HepG2 (cell line): ENCODE results near the gene TAS2R19. TPM values are rescaled to one million over a fixed set of nuclear protein-coding genes. Genes with fewer than 3 reads are reported as not detected.

ENCODE experiments used
- ATAC-seq: fragments of 200-7000 bp; cut with Tn5 transposase; 3 replicates; pipeline ENCODE4 v1.9.1; 2020; ENCODE audit warnings: mild to moderate bottlenecking, moderate library complexity
- BruUV-seq: library from RNA; stranded (reverse); fragments of 400-500 nt; replicated peaks from 2 replicates; lab custom pipeline; 2021; lab: Mats Ljungman, UMichigan
- CTCF ChIA-PET: fragments of 300-600 bp; formaldehyde crosslinking; extraction: SDS; loops from one replicate; lab custom pipeline; 2021; ENCODE audit warnings: low total read pairs, inconsistent platforms, low intra/inter-chr PET ratio; lab: Yijun Ruan, JAX
- POLR2A ChIA-PET: fragments of 350-600 bp; sonication (Branson Sonifier 250); formaldehyde crosslinking; loops from one replicate; lab custom pipeline; 2020; ENCODE audit warnings: antibody characterized with exemption, inconsistent platforms; lab: Yijun Ruan, JAX
- DNase-seq: peaks from one replicate; pipeline ENCODE4 v3.0.0-alpha.2; 2015; ENCODE audit warnings: low spot score
- FAIRE-seq: peaks from 3 replicates; lab custom pipeline; 2011; peaks lifted over from hg19 to GRCh38; lab: Jason Lieb, UNC
- H2AFZ ChIP-seq: one replicate; pipeline ENCODE4 v1.6.1; 2011; ENCODE audit warnings: low read length, inconsistent platforms
- H3K27ac ChIP-seq: fragments of 300-600 bp; 3 replicates; pipeline ENCODE4 v1.8.0; 2011; ENCODE audit warnings: mixed run types, mild to moderate bottlenecking, mixed read lengths, low read length, inconsistent platforms; ENCODE audit not compliant: insufficient read depth; ENCODE audit errors: extremely low read length
- H3K27me3 ChIP-seq, 2 experiments: fragments of 200-600 bp in 1 of 2; 2 replicates in 1 of 2; 3 replicates in 1 of 2; pipeline versions ENCODE4 v1.6.0 to v1.8.0; 2011; ENCODE audit warnings: low read length in 2 of 2, mild to moderate bottlenecking in 2 of 2, moderate library complexity in 2 of 2, inconsistent platforms in 1 of 2; ENCODE audit not compliant: insufficient read depth in 2 of 2, control insufficient read depth in 1 of 2
- H3K36me3 ChIP-seq, 2 experiments: fragments of 200-600 bp in 1 of 2; replicated peaks in 1 of 2; 2 replicates in 1 of 2; 3 replicates in 1 of 2; pipeline versions ENCODE4 v1.5.1 to v1.8.0; 2011; ENCODE audit warnings: low read length in 2 of 2, inconsistent platforms in 1 of 2; ENCODE audit not compliant: insufficient read depth in 2 of 2, control insufficient read depth in 1 of 2
- H3K4me1 ChIP-seq: 2 replicates; pipeline ENCODE4 v1.5.1; 2012; ENCODE audit warnings: low read length, inconsistent platforms; ENCODE audit not compliant: insufficient read depth
- H3K4me2 ChIP-seq: 2 replicates; pipeline ENCODE4 v1.6.0; 2011; ENCODE audit warnings: low read depth, low read length, inconsistent platforms
- H3K4me3 ChIP-seq, 3 experiments: fragments of 200-600 bp in 1 of 3; sonication (generic), shearing (Covaris generic) in 1 of 3; replicated peaks in 1 of 3; 2 replicates each; pipeline ENCODE4 v1.5.1; 2011 to 2016; ENCODE audit warnings: low read length in 3 of 3, inconsistent platforms in 2 of 3, low read depth in 2 of 3, mild to moderate bottlenecking in 2 of 3, control low read depth in 1 of 3, mixed read lengths in 1 of 3; ENCODE audit not compliant: insufficient read depth in 1 of 3
- H3K79me2 ChIP-seq: one replicate; pipeline ENCODE4 v1.6.1; 2011; ENCODE audit warnings: low read length, inconsistent platforms; ENCODE audit not compliant: insufficient read depth
- H3K9ac ChIP-seq: 2 replicates; pipeline ENCODE4 v1.6.0; 2011; ENCODE audit warnings: mild to moderate bottlenecking, low read depth, low read length, inconsistent platforms; ENCODE audit not compliant: insufficient read depth
- H3K9me3 ChIP-seq: 2 replicates; pipeline ENCODE4 v1.5.1; 2012; ENCODE audit warnings: mild to moderate bottlenecking, low read length
- H4K20me1 ChIP-seq: 2 replicates; pipeline ENCODE4 v1.6.0; 2011; ENCODE audit warnings: inconsistent platforms, mild to moderate bottlenecking, low read length, moderate library complexity; ENCODE audit not compliant: insufficient read depth
- NFRKB ChIP-seq: fragments of 450-650 bp; IDR thresholded peaks from 2 replicates; pipeline ENCODE4 v1.6.1; 2017
- PAWR ChIP-seq: sonication (generic); formaldehyde crosslinking; IDR thresholded peaks from 2 replicates; pipeline ENCODE4 v1.4.0; 2020; ENCODE audit warnings: missing genetic modification reagents, mild to moderate bottlenecking, borderline replicate concordance
- PAX8 ChIP-seq: sonication (generic); formaldehyde crosslinking; IDR thresholded peaks from 2 replicates; pipeline ENCODE4 v1.8.0; 2022; ENCODE audit warnings: mild to moderate bottlenecking, missing genetic modification reagents, borderline replicate concordance
- PCBP1 ChIP-seq: fragments of 200-400 bp; formaldehyde crosslinking; IDR thresholded peaks from 2 replicates; pipeline ENCODE4 v1.6.1; 2017; ENCODE audit warnings: mild to moderate bottlenecking, low read depth, low read length, borderline replicate concordance
- PTBP1 ChIP-seq: fragments of 200-400 bp; formaldehyde crosslinking; IDR thresholded peaks from 2 replicates; pipeline ENCODE4 v1.6.1; 2018; ENCODE audit warnings: low read length, low read depth; ENCODE audit not compliant: poor library complexity, severe bottlenecking
- SSRP1 ChIP-seq: IDR thresholded peaks from 2 replicates; pipeline ENCODE4 v1.6.1; 2016; ENCODE audit warnings: control low read depth
- ZBTB1 ChIP-seq: sonication (generic); formaldehyde crosslinking; IDR thresholded peaks from 2 replicates; pipeline ENCODE4 v1.4.0; 2020; ENCODE audit warnings: missing genetic modification reagents, borderline replicate concordance
- ZFP41 ChIP-seq: sonication (generic); formaldehyde crosslinking; IDR thresholded peaks from 2 replicates; pipeline ENCODE4 v1.4.0; 2020; ENCODE audit warnings: mild to moderate bottlenecking, missing genetic modification reagents, borderline replicate concordance
- ZNF513 ChIP-seq: sonication (generic); formaldehyde crosslinking; conservative IDR thresholded peaks from 2 replicates; pipeline ENCODE4 v1.5.0; 2020; ENCODE audit warnings: missing genetic modification reagents
- ZNF777 ChIP-seq: sonication (generic); formaldehyde crosslinking; IDR thresholded peaks from 2 replicates; pipeline ENCODE4 v1.4.0; 2020; ENCODE audit warnings: missing genetic modification reagents
- WGBS: methylation state at CpG from one replicate; pipeline ENCODE4 v1.1.6; 2017; ENCODE audit warnings: low lambda C conversion rate; 5-methylcytosine and 5-hydroxymethylcytosine counted together
- in situ Hi-C: cut with HindIII; loops from 2 replicates; pipeline ENCODE4 v1.10.0; 2017; ENCODE audit warnings: low pct_unique_long_range_greater_than_20kb; ENCODE audit not compliant: extremely low pct_ligation_motif_present
- intact Hi-C: fragments of 100-400 bp; cut with micrococcal nuclease; formaldehyde crosslinking; loops from one replicate; pipeline ENCODE4 v1.10.0; 2022; ENCODE audit not compliant: unreplicated experiment
- polyA plus RNA-seq, 8 experiments: library from polyadenylated mRNA; depleted of rRNA in 3 of 8; stranded (reverse) in 7 of 8; unstranded in 1 of 8; fragments of >200 nt; fragmentation: Illumina TruSeq in 4 of 8; extraction: Trizol in 4 of 8; gene quantifications; 2 replicates each; pipeline versions ENCODE4 v1.2.1 to v1.2.3, GENCODE V29; 2011 to 2016; ENCODE audit warnings: low read depth in 4 of 8, missing spikeins in 1 of 8, mixed read lengths in 1 of 8; ENCODE audit not compliant: insufficient read depth in 1 of 8
- total RNA-seq, 5 experiments: library from RNA; depleted of rRNA; stranded (reverse); fragments of >200 nt; fragmentation: Illumina TruSeq; extraction: Trizol; gene quantifications; 2 replicates each; pipeline ENCODE4 v1.2.3, GENCODE V29; 2016; ENCODE audit warnings: low read depth in 1 of 5
- TF ChIP-seq, protein P1 (sequence below): sonication (generic); formaldehyde crosslinking; IDR thresholded peaks from 2 replicates; pipeline ENCODE4 v1.4.0; 2020; ENCODE audit warnings: missing genetic modification reagents
- TF ChIP-seq, protein P2 (sequence below), 2 experiments: sonication (generic) in 1 of 2; formaldehyde crosslinking in 1 of 2; IDR thresholded peaks; 2 replicates each; pipeline versions ENCODE4 v1.5.1 to v1.6.1; 2011 to 2020; ENCODE audit warnings: borderline replicate concordance in 1 of 2, low read depth in 1 of 2, low read length in 1 of 2, mild to moderate bottlenecking in 1 of 2, missing genetic modification reagents in 1 of 2, moderate library complexity in 1 of 2
- TF ChIP-seq, protein P3 (sequence below): sonication (generic); formaldehyde crosslinking; IDR thresholded peaks from 2 replicates; pipeline ENCODE4 v1.5.0; 2020; ENCODE audit warnings: mild to moderate bottlenecking, missing genetic modification reagents
- TF ChIP-seq, protein P4 (sequence below): IDR thresholded peaks from 2 replicates; pipeline ENCODE4 v1.6.1; 2012; ENCODE audit warnings: low read length, improper control_type of control experiment

TAS2R19 gene
- total and polyA plus RNA-seq, 2 of the 13 experiments (the other 11 are each of a cell fraction or from before 2014, with no cell fraction given), result 0.62 to 5.3 TPM

DNA sequence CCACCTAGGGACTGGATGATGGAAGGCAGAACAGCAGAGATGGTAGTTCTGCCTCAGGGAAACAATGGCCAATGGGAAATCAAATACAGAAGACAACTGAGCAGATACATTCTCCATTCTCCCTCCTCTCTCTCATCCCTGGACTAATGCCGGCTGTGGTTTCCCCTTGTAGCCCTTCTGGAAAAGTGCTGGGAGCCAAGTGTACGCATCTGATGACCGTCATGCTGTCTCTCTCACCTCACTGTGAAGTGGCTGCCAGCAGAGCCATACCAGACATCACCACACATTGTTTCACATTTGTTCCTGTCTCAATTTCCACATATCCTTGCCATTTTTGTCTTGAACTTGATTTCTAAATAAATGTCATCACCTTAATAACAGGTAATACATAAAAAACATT is 36.6 kb upstream of the TAS2R19 start:
- POLR2A ChIA-PET, result no interaction called here
- no peak overlapping the region for H3K4me3 ChIP-seq
- H3K27me3 ChIP-seq, result no peaks in the 10 kb centered on the region
- H3K79me2 ChIP-seq, result peaks cover 3% of the 10 kb centered on the region
- no peaks in the 10 kb centered on the region for H3K4me1 ChIP-seq
- H3K27ac ChIP-seq, result no peak overlapping the region
- no peaks in the 10 kb centered on the region for H4K20me1 ChIP-seq
- intact Hi-C loops, result no loop called here
- H3K9me3 ChIP-seq, result no peaks in the 10 kb centered on the region
- FAIRE-seq (no peak), ATAC-seq (no peak), DNase-seq (no peak)
- no peak overlapping the region for H2AFZ ChIP-seq
- CTCF ChIA-PET, result no interaction called here
- H3K4me2 ChIP-seq, result no peak overlapping the region
- H3K36me3 ChIP-seq, result peaks cover 0 to 3% of the 10 kb centered on the region in 2 experiments; a peak in 1 of 5 replicates
- no TSS peak for BruUV-seq
- in situ Hi-C loops, result no loop called here
- no peak overlapping the region for H3K9ac ChIP-seq
- WGBS, result 97% methylated on average over 3 of the region's 3 CpGs
- TF ChIP-seq, protein P1, sequence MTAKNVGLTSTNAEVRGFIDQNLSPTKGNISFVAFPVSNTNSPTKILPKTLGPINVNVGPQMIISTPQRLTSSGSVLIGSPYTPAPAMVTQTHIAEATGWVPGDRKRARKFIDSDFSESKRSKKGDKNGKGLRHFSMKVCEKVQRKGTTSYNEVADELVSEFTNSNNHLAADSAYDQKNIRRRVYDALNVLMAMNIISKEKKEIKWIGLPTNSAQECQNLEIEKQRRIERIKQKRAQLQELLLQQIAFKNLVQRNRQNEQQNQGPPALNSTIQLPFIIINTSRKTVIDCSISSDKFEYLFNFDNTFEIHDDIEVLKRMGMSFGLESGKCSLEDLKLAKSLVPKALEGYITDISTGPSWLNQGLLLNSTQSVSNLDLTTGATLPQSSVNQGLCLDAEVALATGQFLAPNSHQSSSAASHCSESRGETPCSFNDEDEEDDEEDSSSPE, result no peak
- TF ChIP-seq SSRP1, result no peak
- TF ChIP-seq PCBP1, result no peak
- no peak for TF ChIP-seq ZFP41 (CRISPR knock-in tag)
- TF ChIP-seq ZNF513 (CRISPR knock-in tag), result no peak
- no peak for TF ChIP-seq PTBP1
- TF ChIP-seq, protein P2, sequence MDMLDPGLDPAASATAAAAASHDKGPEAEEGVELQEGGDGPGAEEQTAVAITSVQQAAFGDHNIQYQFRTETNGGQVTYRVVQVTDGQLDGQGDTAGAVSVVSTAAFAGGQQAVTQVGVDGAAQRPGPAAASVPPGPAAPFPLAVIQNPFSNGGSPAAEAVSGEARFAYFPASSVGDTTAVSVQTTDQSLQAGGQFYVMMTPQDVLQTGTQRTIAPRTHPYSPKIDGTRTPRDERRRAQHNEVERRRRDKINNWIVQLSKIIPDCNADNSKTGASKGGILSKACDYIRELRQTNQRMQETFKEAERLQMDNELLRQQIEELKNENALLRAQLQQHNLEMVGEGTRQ (IDR thresholded peaks at IDR 0.05; ENCODE audit: low read depth, low read length), result no peak
- TF ChIP-seq, protein P2 (CRISPR knock-in tag; IDR thresholded peaks at IDR 0.05; ENCODE audit: borderline replicate concordance), result no peak
- no peak for TF ChIP-seq PAWR (CRISPR knock-in tag)
- TF ChIP-seq, protein P3, sequence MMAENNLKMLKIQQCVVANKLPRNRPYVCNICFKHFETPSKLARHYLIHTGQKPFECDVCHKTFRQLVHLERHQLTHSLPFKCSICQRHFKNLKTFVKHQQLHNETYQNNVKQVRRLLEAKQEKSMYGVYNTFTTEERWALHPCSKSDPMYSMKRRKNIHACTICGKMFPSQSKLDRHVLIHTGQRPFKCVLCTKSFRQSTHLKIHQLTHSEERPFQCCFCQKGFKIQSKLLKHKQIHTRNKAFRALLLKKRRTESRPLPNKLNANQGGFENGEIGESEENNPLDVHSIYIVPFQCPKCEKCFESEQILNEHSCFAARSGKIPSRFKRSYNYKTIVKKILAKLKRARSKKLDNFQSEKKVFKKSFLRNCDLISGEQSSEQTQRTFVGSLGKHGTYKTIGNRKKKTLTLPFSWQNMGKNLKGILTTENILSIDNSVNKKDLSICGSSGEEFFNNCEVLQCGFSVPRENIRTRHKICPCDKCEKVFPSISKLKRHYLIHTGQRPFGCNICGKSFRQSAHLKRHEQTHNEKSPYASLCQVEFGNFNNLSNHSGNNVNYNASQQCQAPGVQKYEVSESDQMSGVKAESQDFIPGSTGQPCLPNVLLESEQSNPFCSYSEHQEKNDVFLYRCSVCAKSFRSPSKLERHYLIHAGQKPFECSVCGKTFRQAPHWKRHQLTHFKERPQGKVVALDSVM, result no peak
- TF ChIP-seq ZBTB1 (CRISPR knock-in tag), result no peak
- TF ChIP-seq NFRKB, result no peak
- no peak for TF ChIP-seq ZNF777
- no peak for TF ChIP-seq PAX8 (CRISPR knock-in tag)
- TF ChIP-seq, protein P4, sequence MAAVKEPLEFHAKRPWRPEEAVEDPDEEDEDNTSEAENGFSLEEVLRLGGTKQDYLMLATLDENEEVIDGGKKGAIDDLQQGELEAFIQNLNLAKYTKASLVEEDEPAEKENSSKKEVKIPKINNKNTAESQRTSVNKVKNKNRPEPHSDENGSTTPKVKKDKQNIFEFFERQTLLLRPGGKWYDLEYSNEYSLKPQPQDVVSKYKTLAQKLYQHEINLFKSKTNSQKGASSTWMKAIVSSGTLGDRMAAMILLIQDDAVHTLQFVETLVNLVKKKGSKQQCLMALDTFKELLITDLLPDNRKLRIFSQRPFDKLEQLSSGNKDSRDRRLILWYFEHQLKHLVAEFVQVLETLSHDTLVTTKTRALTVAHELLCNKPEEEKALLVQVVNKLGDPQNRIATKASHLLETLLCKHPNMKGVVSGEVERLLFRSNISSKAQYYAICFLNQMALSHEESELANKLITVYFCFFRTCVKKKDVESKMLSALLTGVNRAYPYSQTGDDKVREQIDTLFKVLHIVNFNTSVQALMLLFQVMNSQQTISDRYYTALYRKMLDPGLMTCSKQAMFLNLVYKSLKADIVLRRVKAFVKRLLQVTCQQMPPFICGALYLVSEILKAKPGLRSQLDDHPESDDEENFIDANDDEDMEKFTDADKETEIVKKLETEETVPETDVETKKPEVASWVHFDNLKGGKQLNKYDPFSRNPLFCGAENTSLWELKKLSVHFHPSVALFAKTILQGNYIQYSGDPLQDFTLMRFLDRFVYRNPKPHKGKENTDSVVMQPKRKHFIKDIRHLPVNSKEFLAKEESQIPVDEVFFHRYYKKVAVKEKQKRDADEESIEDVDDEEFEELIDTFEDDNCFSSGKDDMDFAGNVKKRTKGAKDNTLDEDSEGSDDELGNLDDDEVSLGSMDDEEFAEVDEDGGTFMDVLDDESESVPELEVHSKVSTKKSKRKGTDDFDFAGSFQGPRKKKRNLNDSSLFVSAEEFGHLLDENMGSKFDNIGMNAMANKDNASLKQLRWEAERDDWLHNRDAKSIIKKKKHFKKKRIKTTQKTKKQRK, result no peak
